ENCODE measurements around the gene NTF4.

- no peak for TF ChIP-seq OSR1 (CRISPR knock-in tag; IDR thresholded peaks at IDR 0.05)
- TF ChIP-seq PATZ1 (CRISPR knock-in tag; IDR thresholded peaks at IDR 0.05; ENCODE audit: borderline replicate concordance), result no peak
- no peak for TF ChIP-seq ZC3H10 (CRISPR knock-in tag; IDR thresholded peaks at IDR 0.05)
- no peak for TF ChIP-seq CREB5 (CRISPR knock-in tag; IDR thresholded peaks at IDR 0.05; ENCODE audit: low read depth)
- TF ChIP-seq ZFP3 (CRISPR knock-in tag; IDR thresholded peaks at IDR 0.05), result no peak
- no peak for TF ChIP-seq ZNF8 (CRISPR knock-in tag; IDR thresholded peaks at IDR 0.05)
- TF ChIP-seq ZFP30 (CRISPR knock-in tag; IDR thresholded peaks at IDR 0.05), result no peak
- TF ChIP-seq RARB (CRISPR knock-in tag; IDR thresholded peaks at IDR 0.05), result no peak
- no peak for TF ChIP-seq ZNF565 (CRISPR knock-in tag; conservative IDR thresholded peaks at IDR 0.05; ENCODE audit: low read depth)
- TF ChIP-seq ESRRG (CRISPR knock-in tag; IDR thresholded peaks at IDR 0.05), result no peak
- no peak for TF ChIP-seq ISL1 (CRISPR knock-in tag; IDR thresholded peaks at IDR 0.05)
- no peak for TF ChIP-seq ARNTL (CRISPR knock-in tag; IDR thresholded peaks at IDR 0.05; ENCODE audit: borderline replicate concordance, low read depth)
These were observed 5.8 kb upstream of the NTF4 start for GRCh38 chr19:49070416-49070815.

All from SK-N-SH treated with all-trans-retinoic acid at 6 μM for 48 hours (cell line).